HT-29 (cell line): ENCODE results near the gene DGKI. TPM values are rescaled to one million over a fixed set of nuclear protein-coding genes. Genes with fewer than 3 reads are reported as not detected.

Experiments used
- DNase-seq: peaks from one replicate; pipeline ENCODE4 v3.0.0-alpha.2; 2015; ENCODE audit warnings: low spot score
- total RNA-seq: library from RNA; depleted of rRNA; stranded (reverse); fragments of >200 nt; shearing (Covaris generic); gene quantifications from 2 replicates; pipeline ENCODE4 v1.2.3, GENCODE V29; 2014

DGKI gene
- total RNA-seq, 1 experiment from 2014 or later, result not detected

DNA sequence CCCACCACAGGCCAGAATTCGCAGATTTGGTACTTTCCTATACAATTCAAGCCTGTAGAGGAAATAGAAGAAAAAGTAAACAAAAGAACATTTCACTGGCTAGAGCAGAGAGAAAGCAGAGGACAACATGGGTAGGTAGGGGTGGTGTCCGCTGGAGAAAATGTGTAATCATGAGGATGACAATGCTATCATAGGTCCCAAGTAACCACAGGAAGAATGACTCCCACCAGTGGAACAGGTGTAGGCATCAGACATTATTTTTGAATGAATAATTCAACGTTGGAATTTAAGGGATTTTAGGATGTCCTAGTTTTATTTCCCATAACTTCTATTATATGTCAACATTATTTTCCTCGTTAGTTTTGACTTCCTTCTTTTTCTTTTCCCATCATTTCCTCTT lies 248.9 kb downstream of the DGKI start:
- DNase-seq, result no peak

- no peak for DNase-seq
Measured at GRCh38 chr7:137593115-137593711, 253.6 kb downstream of the DGKI start.

DNA sequence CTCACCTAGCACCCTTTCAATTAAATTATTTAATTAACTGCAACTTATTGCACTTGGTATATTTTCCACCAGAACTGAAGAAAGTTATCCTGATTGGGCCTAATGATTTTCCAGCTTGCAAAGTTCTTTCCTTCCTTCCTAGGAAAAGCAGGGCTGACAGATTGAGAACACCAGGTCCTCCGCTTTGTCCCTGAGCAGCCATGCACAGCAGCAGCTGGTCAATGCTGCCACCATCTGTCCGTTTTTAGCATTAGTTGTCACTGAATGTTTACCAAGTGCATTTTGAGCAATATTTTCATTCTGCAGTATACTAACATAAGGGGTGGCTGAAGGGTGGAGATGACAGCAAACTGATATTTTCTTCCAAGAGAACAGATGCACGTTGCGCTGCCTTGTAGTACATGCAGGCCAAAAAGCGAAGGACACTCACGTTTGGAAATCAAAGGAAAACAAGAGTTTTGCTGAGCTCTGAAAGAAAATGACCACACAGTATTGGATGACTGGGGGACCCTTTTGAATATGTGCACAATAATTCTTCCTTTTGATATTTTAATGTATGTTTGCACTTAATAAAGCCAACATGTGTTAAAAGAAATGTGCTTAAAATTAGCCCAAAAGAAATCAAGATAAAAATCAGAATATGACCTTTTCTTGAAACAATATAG lies 254.4 kb downstream of the DGKI start:
- peak; percentile 79 for DNase-seq

GRCh38 chr7:137591421-137591837 lies 255.3 kb downstream of the DGKI start:
- no peak for DNase-seq

DNA sequence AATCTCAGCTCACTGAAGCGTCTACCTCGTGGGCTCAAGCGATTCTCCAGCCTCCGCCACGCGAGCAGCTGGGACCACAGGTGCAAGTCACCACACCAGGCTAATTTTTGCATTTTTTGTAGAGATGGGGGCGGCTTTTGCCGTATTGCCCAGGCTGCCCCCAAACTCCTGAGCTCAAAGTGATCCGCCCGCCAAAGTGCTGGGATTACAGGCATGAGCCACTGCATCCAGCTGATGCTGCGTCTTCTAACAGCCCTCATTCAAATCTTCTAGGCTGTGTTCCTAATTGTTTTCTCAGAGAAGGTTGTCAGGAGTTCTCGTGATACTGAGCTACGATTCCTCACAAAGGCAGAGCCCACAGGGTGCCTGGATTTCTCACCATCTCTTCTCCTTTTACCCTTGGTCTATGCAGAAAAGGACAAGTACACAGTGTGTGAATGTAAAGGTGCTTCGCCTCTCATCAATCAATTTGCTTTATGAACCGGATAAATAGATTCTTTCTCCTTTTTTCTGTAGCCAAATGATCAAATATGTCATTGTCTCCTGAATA lies 255.9 kb downstream of the DGKI start:
- DNase-seq, result no peak

DNA sequence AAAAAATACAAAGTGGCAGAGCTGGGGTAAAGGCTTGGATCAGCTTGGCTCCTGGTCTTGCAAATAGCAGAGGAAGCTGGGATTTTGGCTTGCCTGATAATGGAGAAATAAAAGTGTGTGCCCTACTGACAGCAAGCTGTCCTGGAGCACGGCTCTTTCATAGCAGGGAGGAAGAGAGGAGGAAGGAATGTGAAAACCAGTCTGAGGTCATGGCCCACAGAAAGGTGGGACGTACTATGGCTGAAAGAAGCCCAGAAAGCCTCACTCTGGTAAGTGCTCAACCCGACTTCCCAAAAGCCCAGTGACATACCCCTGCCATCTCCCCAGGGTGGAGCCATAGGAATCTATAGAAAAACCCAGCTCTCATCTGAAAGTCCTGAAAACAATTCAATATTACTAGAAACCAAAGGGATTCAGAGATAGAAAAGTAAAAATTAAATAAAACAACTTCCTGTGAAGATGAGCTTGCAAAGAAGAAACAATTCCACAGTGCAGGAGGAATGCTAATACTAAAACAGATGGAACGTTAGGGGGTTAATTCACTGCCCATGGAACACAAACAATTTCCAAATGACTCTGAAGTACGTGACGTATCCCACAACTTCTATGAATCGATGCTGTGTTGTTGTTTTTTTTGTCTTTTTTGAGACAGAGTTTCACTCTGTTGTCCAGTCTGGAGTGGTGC lies 256.6 kb downstream of the DGKI start:
- DNase-seq, result no peak

DNA sequence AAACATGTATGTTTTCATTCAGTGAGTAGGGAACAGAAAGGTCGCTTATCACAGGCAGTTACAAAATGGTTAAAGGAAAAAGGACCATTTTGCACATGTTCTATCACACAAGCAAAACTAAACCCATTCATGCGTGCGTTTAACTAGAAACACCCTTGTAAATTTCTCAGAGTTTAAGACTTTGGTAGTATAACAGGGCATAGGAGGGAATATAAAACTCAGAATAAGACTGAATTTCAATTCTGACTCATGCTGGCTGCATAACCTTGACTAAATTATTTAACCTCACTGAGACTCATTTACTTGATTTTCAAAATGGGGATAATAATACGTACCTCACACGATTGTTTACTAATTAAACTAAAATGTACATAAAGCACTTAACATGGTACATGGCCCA lies 259.4 kb downstream of the DGKI start:
- DNase-seq, result no peak

GRCh38 chr7:137585591-137585990 lies 261.2 kb downstream of the DGKI start:
- DNase-seq, result no peak

- DNase-seq, result no peak
Measured at GRCh38 chr7:137583172-137583571, 263.6 kb downstream of the DGKI start.

GRCh38 chr7:137579913-137580640 lies 266.7 kb downstream of the DGKI start:
- no peak for DNase-seq

GRCh38 chr7:137578541-137578940 lies 268.2 kb downstream of the DGKI start:
- no peak for DNase-seq

GRCh38 chr7:137577184-137577583 lies 269.6 kb downstream of the DGKI start:
- no peak for DNase-seq

DNA sequence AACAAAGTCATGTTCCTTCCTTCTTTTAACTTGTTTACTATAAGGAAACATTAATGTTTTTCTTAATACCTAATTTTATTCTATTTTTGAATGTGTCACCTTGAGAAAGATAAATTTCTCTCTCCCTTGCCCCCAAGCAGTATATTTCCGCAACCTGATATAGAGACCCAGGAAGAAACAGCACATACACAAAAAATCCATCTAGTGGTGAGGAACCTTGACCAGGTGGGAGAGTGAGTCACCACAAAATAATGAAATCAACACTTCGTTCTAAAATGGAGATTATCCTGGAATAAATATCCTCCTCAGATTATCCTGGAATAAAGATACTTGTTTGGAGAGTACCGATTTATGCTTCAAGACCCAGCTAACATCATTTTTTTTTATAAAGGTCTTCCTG lies 270.3 kb downstream of the DGKI start:
- DNase-seq, result no peak

DNA sequence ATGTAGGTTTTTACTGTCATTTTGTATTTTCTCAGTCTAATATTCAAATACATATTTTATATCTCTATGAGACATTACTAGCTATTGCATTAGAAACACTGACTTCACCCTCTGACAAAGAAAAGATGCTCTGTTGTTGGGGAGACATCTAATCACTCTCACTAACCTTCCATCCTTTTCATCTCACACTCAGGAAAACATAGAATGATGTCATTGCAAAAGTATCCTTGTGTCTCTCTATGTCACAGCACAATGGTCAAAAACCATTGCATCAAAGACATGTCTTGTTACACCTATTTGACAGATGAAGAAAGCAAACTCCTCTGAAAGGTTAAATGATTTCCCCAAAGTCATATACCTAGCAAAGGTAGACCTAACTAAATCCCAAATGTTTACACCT lies 272.0 kb downstream of the DGKI start:
- no peak for DNase-seq

GRCh38 chr7:137572056-137572784 lies 274.6 kb downstream of the DGKI start:
- no peak for DNase-seq

DNA sequence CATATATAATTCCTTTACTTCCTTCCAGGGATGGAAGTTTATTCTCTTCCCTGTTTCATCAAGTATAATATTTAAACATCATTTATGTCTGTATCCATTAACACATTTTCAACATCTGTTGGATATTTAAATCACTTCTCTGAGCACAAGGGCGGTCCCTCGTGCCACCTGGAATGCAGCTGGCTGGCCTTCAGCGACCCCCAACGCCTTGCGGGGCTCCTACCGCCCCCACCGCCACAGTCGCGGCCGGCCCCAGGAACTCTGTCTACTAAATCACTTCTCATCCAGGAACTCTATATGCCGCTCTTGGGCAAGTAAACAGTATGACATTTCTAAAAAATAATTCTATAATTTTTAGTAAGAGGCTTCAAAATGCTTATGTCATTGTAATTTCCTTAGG lies 282.1 kb downstream of the DGKI start:
- no peak for DNase-seq

- DNase-seq, result no peak
Measured at GRCh38 chr7:137563981-137564380, 282.8 kb downstream of the DGKI start.

DNA sequence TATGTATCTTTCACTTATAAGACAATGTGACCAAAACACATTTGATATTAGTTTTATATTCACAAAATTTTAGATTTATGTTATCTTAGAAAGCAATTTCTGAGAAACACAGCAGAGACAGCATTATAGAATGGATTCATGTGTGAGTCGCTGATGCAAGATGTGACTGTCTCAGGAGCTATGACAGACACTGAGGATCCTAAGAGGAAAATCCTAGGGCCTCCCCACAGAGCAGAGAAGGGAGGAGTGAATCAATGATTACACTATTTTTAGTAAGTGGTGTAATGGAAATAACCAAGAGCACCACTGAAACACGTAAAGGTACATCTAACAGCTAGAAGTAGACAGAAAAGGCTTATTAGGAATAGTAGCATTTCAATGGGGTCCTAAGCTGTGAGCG lies 299.3 kb downstream of the DGKI start:
- no peak for DNase-seq

DNA sequence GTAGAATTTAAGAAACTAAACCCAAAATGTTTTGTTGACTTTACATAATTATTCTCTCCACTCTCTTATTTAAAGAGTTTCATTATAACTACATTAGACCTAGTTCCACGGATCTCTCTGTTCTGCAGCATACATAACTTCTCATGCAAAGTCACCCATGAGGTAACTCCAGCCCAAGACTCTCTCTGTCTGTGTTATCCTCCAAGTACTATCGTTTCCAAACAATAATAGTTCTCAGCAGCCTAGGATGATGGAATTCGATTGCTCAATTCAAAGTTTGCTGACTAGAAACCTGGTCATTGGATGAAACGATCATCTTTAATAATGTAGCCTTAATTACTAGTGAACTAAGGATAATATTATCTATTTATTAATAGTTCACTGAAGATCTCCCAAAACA lies 300.1 kb downstream of the DGKI start:
- DNase-seq, result no peak

GRCh38 chr7:137546009-137546408 lies 300.8 kb downstream of the DGKI start:
- no peak for DNase-seq

DNA sequence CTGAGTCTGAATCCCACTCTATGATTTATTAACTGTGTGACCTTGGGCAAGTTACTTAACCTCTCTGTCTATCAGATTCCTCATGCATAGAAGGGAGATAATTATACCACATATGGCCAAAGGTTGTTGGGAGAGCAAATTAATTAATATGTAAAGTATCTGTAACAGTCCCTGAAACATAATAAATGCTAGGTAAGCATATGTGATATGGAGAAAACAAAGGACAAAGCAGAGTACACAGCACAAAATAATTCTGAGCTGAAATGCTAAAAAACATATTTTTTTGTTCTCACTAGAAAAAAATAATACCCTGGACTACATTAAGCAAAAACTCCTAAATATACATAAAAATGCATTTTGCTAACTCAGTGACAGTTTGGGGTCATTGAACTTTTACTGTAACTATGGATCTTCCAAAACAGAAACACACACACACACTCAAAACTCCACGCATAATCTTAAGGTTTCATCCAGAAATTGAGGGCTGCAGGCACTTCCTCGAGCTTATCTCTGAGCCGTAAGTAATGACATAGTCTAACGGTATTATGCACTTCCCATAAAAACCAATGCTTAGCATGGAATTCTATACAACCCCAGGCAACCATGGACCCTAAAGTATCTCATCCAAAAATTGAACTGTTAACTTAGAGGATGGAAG lies 301.6 kb downstream of the DGKI start:
- no peak for DNase-seq
